GM19240 (cell line): ENCODE results near the gene RPS10.
"Not testable (repeated sequence)": the region's sequence is repeated elsewhere in the genome, so short reads cannot be mapped to it uniquely, and the experiment has no call there.

Source experiments
- DNase-seq: peaks from one replicate; pipeline ENCODE4 v3.0.0; 2011; ENCODE audit warnings: low spot score; ENCODE audit not compliant: insufficient read length

RPS10 gene

GRCh38 chr6:34447910-34448309, 22.0 kb upstream of the RPS10 start:
- DNase-seq = no peak

GRCh38 chr6:34447386-34447785, 21.5 kb upstream of the RPS10 start:
- no peak for DNase-seq

GRCh38 chr6:34445313-34445860, 19.5 kb upstream of the RPS10 start:
- DNase-seq = no peak

- no peak for DNase-seq
Observed at GRCh38 chr6:34441526-34441925, 15.7 kb upstream of the RPS10 start.

GRCh38 chr6:34439442-34439841, 13.6 kb upstream of the RPS10 start:
- DNase-seq = no peak

GRCh38 chr6:34438705-34439104, 12.8 kb upstream of the RPS10 start:
- DNase-seq = no peak

- DNase-seq = no peak
Observed at GRCh38 chr6:34437644-34437970, 11.7 kb upstream of the RPS10 start.

- DNase-seq = no peak
Observed at GRCh38 chr6:34436803-34437643, 11.2 kb upstream of the RPS10 start.

- no peak for DNase-seq
Observed at GRCh38 chr6:34435916-34436315, 10.0 kb upstream of the RPS10 start.

GRCh38 chr6:34425132-34425497, 754 bp downstream of the RPS10 start:
- DNase-seq = no peak

- no peak for DNase-seq
Observed at GRCh38 chr6:34424200-34425131, 1.4 kb downstream of the RPS10 start.

GRCh38 chr6:34423254-34423653, 2.6 kb downstream of the RPS10 start:
- DNase-seq = no peak

- DNase-seq = no peak
Observed at GRCh38 chr6:34418367-34418766, 7.5 kb downstream of the RPS10 start.

GRCh38 chr6:34416877-34417371, 8.9 kb downstream of the RPS10 start:
- DNase-seq = no peak

- no peak for DNase-seq
Observed at GRCh38 chr6:34414999-34415858, 10.6 kb downstream of the RPS10 start.

- DNase-seq = no peak
Observed at GRCh38 chr6:34412643-34413214, 13.1 kb downstream of the RPS10 start.

- DNase-seq = no peak
Observed at GRCh38 chr6:34412016-34412415, 13.9 kb downstream of the RPS10 start.

- DNase-seq = not testable (repeated sequence)
Observed at GRCh38 chr6:34407915-34408314, 18.0 kb downstream of the RPS10 start.

- DNase-seq = no peak
Observed at GRCh38 chr6:34396518-34396917, 29.4 kb downstream of the RPS10 start.

GRCh38 chr6:34393966-34394305, 31.9 kb downstream of the RPS10 start:
- no peak for DNase-seq
